Subcutaneous abdominal adipose tissue (tissue), 5 donors: ENCODE data around the gene TMEM35A.
A peak's percentile ranks its signal among the peaks of the same experiment; 100 is the strongest.
"Not testable (repeated sequence)": the region's sequence is repeated elsewhere in the genome, so short reads cannot be mapped to it uniquely, and the experiment has no call there.

ENCODE experiments used
- H3K27ac ChIP-seq: one replicate; pipeline ENCODE4 v1.7.0; 2013; ENCODE audit warnings: low read depth, mild to moderate bottlenecking, inconsistent platforms, low read length, moderate library complexity
- H3K27me3 ChIP-seq, 5 donors: one replicate each; pipeline ENCODE4 v1.7.0; 2013; ENCODE audit warnings: low read length in 5 of 5, inconsistent platforms in 1 of 5; ENCODE audit not compliant: control insufficient read depth in 5 of 5, insufficient read depth in 4 of 5
- H3K36me3 ChIP-seq, 5 donors: one replicate each; pipeline ENCODE4 v1.7.0; 2013; ENCODE audit warnings: low read length in 5 of 5; ENCODE audit not compliant: control insufficient read depth in 5 of 5, insufficient read depth in 5 of 5
- H3K4me1 ChIP-seq, 5 donors: one replicate each; pipeline ENCODE4 v1.7.0; 2013; ENCODE audit warnings: low read length in 5 of 5, mild to moderate bottlenecking in 3 of 5, moderate library complexity in 1 of 5; ENCODE audit not compliant: control insufficient read depth in 5 of 5, insufficient read depth in 5 of 5
- H3K4me3 ChIP-seq, 5 donors: one replicate each; pipeline ENCODE4 v1.7.0; 2013; ENCODE audit warnings: low read length in 5 of 5, low read depth in 1 of 5
- H3K9ac ChIP-seq, 5 donors: one replicate each; pipeline ENCODE4 v1.7.0; 2013; ENCODE audit warnings: low read length in 5 of 5, mild to moderate bottlenecking in 4 of 5, moderate library complexity in 3 of 5
- H3K9me3 ChIP-seq, 5 donors: one replicate each; pipeline ENCODE4 v1.7.0; 2013; ENCODE audit warnings: low read length in 5 of 5; ENCODE audit not compliant: control insufficient read depth in 5 of 5
- donor health status: healthy.
- donor health status: healthy.
- donor health status: healthy.
- donor health status: healthy.
- donor health status: healthy.

TMEM35A gene, protein sequence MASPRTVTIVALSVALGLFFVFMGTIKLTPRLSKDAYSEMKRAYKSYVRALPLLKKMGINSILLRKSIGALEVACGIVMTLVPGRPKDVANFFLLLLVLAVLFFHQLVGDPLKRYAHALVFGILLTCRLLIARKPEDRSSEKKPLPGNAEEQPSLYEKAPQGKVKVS

GRCh38 chrX:101078716-101079598, at the start of gene TMEM35A:
Gene TMEM35A (plus strand): TSS chrX:101078879. CDS start chrX:101079003, 124 bp downstream.
- H3K27ac ChIP-seq = no peak within 1 kb of the TSS
- peaks cover 0 to 9% (median 5%) of the 10 kb centered on the region in 5 donors for H3K4me1 ChIP-seq
- H3K9me3 ChIP-seq = no peaks in the 10 kb centered on the region
- H3K36me3 ChIP-seq = no peaks in the 10 kb centered on the region
- peak within 1 kb of the TSS in 1 of 5 donors; percentile 39 for H3K9ac ChIP-seq
- H3K27me3 ChIP-seq = peaks cover 3 to 30% (median 21%) of the 10 kb centered on the region in 5 donors
- H3K4me3 ChIP-seq = peak within 1 kb of the TSS; percentile 33 to 60 (median 51)

- Histone ChIP-seq H3K36me3 (peaks cover 0 to 24% (median 7%) of the 10 kb centered on the region in 5 donors), H3K4me3 (no peak overlapping the region), H3K9ac (no peak overlapping the region), H3K27ac (no peak overlapping the region), H3K4me1 (no peaks in the 10 kb centered on the region), H3K9me3 (no peaks in the 10 kb centered on the region), H3K27me3 (peaks cover 0 to 3% (median 0%) of the 10 kb centered on the region in 5 donors)
Measured at GRCh38 chrX:101029665-101030064, 49.0 kb upstream of the TMEM35A start.

DNA sequence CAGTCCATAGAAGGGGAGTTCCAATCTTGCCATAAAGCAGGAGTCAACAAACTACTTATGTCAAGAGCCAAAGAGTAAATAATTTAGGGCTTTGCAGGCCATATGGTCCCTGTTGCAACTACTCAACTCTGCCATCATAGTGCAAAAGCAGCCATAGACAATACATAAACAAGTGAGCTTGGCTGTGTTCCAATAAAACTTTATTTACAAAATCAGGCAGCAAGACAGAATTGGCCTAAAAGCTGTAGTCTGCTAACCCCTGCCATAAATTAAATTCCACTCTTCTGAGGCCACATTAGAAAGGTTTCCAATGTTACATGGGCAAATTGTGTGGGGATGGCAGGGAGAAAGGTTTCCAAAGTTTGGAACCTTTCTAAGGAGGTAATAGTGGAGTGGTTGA, 41.4 kb upstream of the TMEM35A start:
- no peak overlapping the region for H3K4me3 ChIP-seq
- peaks cover 15 to 46% (median 19%) of the 10 kb centered on the region in 5 donors for H3K36me3 ChIP-seq
- no peak overlapping the region for H3K27ac ChIP-seq

DNA sequence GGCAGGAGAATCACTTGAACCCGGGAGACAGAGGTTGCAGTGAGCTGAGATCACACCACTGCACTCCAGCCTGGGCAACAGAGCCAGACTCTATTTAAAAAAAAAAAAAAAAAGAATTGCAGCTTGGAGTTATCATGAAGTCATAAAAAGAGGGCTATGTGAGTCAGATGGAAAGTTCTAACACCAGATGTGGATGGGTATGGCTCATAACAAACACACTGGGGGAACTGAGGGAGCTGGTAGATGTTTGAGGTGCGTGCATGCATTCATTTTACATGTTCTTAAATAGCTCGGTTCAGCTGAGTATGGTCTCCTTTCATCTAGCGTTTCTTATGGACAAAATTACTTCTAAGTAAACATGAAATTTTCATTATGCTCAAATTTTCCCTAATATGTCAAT, 38.5 kb upstream of the TMEM35A start:
- Histone ChIP-seq H3K9ac (no peak overlapping the region), H3K4me1 (no peaks in the 10 kb centered on the region), H3K27ac (no peak overlapping the region), H3K9me3 (no peaks in the 10 kb centered on the region), H3K36me3 (peaks cover 13 to 43% (median 18%) of the 10 kb centered on the region in 5 donors), H3K4me3 (no peak overlapping the region), H3K27me3 (no peaks in the 10 kb centered on the region)

More for the DNA sequence above, 41.4 kb upstream of the TMEM35A start:
- H3K4me1 ChIP-seq = no peaks in the 10 kb centered on the region
- no peaks in the 10 kb centered on the region for H3K27me3 ChIP-seq
- no peaks in the 10 kb centered on the region for H3K9me3 ChIP-seq
- no peak overlapping the region for H3K9ac ChIP-seq

DNA sequence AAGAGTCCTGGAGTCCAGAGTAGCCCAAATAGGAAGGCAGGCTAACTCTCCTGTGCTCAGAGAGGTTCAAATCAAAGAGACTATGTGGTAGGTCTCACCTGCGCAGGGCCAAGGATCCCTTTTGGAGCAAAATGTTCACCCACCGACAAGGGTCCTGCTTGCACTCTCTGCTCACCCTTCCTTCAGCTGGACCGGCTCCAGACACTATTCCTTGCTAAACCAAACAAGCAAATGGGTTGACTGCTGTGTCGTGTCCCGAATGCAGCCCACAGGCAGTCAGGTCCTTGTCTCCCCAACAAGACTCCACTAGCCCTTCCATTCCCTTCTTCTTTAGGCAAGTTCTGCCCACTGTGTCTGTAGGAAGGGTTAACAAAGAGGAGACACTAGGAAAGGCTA, 27.5 kb upstream of the TMEM35A start:
- H3K36me3 ChIP-seq = no peaks in the 10 kb centered on the region
- H3K4me1 ChIP-seq = peaks cover 0 to 9% (median 5%) of the 10 kb centered on the region in 5 donors
- H3K27ac ChIP-seq = peak overlapping the region; percentile 75
- H3K9ac ChIP-seq = peak overlapping the region; percentile 53 to 74 (median 59)
- H3K27me3 ChIP-seq = peaks cover 0 to 2% (median 0%) of the 10 kb centered on the region in 5 donors
- peak overlapping the region; percentile 59 to 88 (median 75) for H3K4me3 ChIP-seq
- H3K9me3 ChIP-seq = no peaks in the 10 kb centered on the region

DNA sequence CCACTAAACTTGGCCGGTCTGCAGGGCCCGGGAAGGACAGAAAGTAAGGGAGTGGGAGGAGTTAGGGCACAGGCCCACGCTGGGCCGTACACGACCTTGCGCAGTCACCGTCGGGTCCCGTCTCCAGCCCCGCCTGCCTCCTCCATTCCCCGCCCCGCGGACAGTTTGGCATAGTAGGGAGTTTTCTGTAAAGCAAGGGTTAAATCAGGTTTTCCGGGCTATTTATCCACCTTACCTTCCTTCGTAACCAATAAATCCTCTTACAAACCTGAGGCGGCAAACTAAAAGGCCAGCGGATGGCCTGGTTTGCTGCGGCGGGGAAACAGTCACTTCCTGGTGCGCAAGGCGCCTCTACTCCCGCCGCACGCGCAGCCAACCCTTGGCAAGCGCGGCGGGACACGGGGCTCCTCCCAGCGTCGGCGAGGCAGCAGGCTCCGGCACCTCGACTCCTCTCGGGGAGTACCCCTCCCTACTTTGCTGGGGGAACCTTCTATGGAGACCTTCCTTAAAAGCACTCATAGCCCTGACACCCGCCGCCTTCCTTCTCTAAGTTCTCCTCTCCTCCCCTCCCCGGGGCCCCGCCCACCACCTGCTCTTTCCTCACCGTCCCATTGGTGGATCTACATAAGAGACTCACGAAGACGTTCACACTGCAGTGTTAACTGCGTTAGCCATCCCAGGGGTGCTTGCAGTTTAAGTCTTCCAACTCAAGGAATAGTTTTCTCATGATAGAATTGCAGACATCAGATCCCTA, 27.0 kb upstream of the TMEM35A start, which contains the start of gene TRMT2B:
TRMT2B (minus strand) TSS at position 563 of the 754 bp plus-strand sequence. CDS start 9,822 bp downstream, outside the sequence.
- H3K4me1 ChIP-seq = peaks cover 0 to 9% (median 5%) of the 10 kb centered on the region in 5 donors
- H3K9ac ChIP-seq = peak within 1 kb of the TSS; percentile 53 to 74 (median 59)
- H3K27me3 ChIP-seq = no peaks in the 10 kb centered on the region
- H3K9me3 ChIP-seq = no peaks in the 10 kb centered on the region
- H3K36me3 ChIP-seq = no peaks in the 10 kb centered on the region
- H3K4me3 ChIP-seq = peak within 1 kb of the TSS; percentile 59 to 88 (median 75)
- peak within 1 kb of the TSS; percentile 75 for H3K27ac ChIP-seq

GRCh38 chrX:101056551-101056950, 22.1 kb upstream of the TMEM35A start:
- not testable (repeated sequence) for H3K4me3 ChIP-seq, H3K4me1 ChIP-seq, H3K9ac ChIP-seq, H3K36me3 ChIP-seq, H3K9me3 ChIP-seq, H3K27me3 ChIP-seq, H3K27ac ChIP-seq

DNA sequence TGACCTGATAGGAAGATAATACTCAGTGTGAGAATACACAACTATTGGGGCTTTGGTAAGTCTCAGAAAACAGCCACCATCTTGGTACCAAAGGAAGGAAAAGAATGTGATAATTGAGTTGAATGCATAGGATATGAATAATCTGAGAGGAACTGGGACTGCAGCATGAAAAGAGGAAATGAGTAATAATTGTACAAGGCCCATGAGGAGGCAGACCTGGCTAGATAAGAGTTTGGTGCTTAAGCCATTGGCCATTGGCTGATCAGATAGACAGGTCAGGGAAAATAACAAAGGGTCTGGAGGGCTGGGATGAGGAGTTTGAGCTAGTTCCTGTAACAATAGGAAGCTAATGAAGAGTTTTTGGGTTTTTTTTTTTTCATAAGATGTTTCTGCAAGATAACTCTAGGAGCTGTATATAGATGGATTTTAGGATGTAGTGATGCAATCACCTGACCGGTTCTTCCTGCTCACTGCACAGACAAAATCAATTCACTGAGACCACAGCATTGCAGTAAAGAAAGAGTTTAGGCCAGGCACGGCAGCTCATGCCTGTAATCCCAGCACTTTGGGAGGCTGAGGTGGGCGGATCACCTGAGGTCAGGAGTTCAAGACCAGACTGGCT, 21.5 kb upstream of the TMEM35A start:
- H3K4me3 ChIP-seq = no peak overlapping the region
- H3K9ac ChIP-seq = no peak overlapping the region
- no peak overlapping the region for H3K27ac ChIP-seq
- H3K4me1 ChIP-seq = peaks cover 0 to 3% (median 0%) of the 10 kb centered on the region in 5 donors
- H3K9me3 ChIP-seq = no peaks in the 10 kb centered on the region
- H3K27me3 ChIP-seq = peaks cover 0 to 4% (median 3%) of the 10 kb centered on the region in 5 donors
- no peaks in the 10 kb centered on the region for H3K36me3 ChIP-seq

DNA sequence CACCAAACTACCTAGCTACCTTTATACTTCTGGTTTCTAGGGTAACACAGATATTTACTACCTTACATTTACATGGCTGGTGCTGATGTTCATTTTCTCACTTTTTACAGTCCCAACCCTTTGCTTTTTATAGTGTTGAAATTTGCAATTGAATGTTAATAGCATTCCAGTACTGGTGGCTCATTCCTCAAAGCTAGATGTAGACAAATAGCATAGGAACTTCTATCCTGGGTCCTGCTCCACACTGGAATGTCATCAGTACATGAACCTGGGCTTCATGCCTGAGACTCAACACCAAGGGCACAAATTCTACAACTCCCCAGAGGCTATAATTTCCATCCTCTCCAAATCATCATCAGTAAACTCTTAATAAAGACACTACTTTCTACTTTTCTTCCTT, 16.5 kb upstream of the TMEM35A start:
- no peaks in the 10 kb centered on the region for H3K4me1 ChIP-seq
- H3K27ac ChIP-seq = no peak overlapping the region
- no peak overlapping the region for H3K4me3 ChIP-seq
- no peaks in the 10 kb centered on the region for H3K36me3 ChIP-seq
- H3K27me3 ChIP-seq = peaks cover 0 to 4% (median 3%) of the 10 kb centered on the region in 5 donors
- H3K9me3 ChIP-seq = no peaks in the 10 kb centered on the region
- H3K9ac ChIP-seq = no peak overlapping the region
